ENCODE results near the gene LHB. TPM values are rescaled to one million over a fixed set of nuclear protein-coding genes. Genes with fewer than 3 reads are reported as not detected.

Gene LHB
- total RNA-seq, 1 experiment from 2014 or later, result not detected

DNA sequence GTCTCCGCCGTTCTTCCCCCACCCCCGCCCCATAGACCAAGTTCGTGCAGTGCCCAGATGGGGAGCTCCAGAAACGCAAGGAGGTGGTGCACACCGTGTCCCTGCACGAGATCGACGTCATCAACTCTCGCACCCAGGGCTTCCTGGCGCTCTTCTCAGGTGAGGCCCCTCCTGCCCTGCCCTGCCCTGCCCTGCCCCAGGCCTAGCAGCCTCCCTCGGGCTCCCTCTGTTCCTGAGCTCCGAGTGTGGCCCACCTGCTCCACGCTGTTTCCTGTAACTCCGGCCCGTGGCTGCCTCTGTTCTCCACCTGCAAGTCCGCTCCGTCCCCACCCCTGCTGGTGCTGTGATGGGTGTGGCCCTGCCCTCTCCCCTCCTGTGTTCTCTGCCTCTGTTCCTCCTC lies 6.4 kb downstream of the LHB start:
- Histone ChIP-seq H4K91ac (ENCODE audit: insufficient read length, low read depth, low read length) (no peak overlapping the region), H2BK120ac (ENCODE audit: low read depth, low read length, poor library complexity, severe bottlenecking) (no peak overlapping the region), H4K8ac (replicated peaks; ENCODE audit: insufficient read length, low read depth, low read length) (no peak overlapping the region), H3K79me1 (ENCODE audit: insufficient read depth, low read depth, low read length, poor library complexity, severe bottlenecking) (no peaks in the 10 kb centered on the region), H3K18ac (ENCODE audit: insufficient read length, low read depth, low read length) (no peak overlapping the region), H2BK5ac (ENCODE audit: insufficient read length, low read length) (no peak overlapping the region), H3K79me2 (ENCODE audit: insufficient read depth, low read length) (no peaks in the 10 kb centered on the region), H3K4ac (ENCODE audit: low read depth, low read length) (no peak overlapping the region), H2AK5ac (ENCODE audit: insufficient read length, low read length) (no peak overlapping the region), H3K27ac (ENCODE audit: insufficient read length, low read depth, low read length) (no peak overlapping the region), H3K27me3 (ENCODE audit: insufficient read depth, low read length) (no peaks in the 10 kb centered on the region), H3K23ac (ENCODE audit: insufficient read length, low read depth, low read length) (no peak overlapping the region), H2BK12ac (ENCODE audit: insufficient read length, low read depth, low read length) (no peak overlapping the region), H2BK15ac (ENCODE audit: low read depth, low read length) (no peak overlapping the region), H4K20me1 (ENCODE audit: control insufficient read depth, insufficient read depth, insufficient read length) (no peaks in the 10 kb centered on the region), H4K5ac (ENCODE audit: insufficient read length, low read depth, low read length) (no peak overlapping the region), H3K9me3 (ENCODE audit: control insufficient read depth, low read depth, low read length) (no peaks in the 10 kb centered on the region), H2AFZ (ENCODE audit: low read length) (no peak overlapping the region), H3K56ac (ENCODE audit: insufficient read length, low read depth, low read length) (no peak overlapping the region), H3K4me1 (ENCODE audit: insufficient read depth, low read length) (no peaks in the 10 kb centered on the region), H3K23me2 (ENCODE audit: insufficient read length, low read depth, low read length, poor library complexity, severe bottlenecking) (no peaks in the 10 kb centered on the region), H2BK20ac (ENCODE audit: low read depth, low read length, poor library complexity, severe bottlenecking) (no peak overlapping the region), H3K9ac (ENCODE audit: extremely low read depth, insufficient read length, low read length) (no peak overlapping the region), H3K14ac (ENCODE audit: insufficient read depth, low read length) (no peak overlapping the region), H3T11ph (ENCODE audit: low read length) (no peak overlapping the region), H3K4me2 (ENCODE audit: insufficient read depth, insufficient read length, low read length) (no peak overlapping the region)
- TF ChIP-seq, protein P1, sequence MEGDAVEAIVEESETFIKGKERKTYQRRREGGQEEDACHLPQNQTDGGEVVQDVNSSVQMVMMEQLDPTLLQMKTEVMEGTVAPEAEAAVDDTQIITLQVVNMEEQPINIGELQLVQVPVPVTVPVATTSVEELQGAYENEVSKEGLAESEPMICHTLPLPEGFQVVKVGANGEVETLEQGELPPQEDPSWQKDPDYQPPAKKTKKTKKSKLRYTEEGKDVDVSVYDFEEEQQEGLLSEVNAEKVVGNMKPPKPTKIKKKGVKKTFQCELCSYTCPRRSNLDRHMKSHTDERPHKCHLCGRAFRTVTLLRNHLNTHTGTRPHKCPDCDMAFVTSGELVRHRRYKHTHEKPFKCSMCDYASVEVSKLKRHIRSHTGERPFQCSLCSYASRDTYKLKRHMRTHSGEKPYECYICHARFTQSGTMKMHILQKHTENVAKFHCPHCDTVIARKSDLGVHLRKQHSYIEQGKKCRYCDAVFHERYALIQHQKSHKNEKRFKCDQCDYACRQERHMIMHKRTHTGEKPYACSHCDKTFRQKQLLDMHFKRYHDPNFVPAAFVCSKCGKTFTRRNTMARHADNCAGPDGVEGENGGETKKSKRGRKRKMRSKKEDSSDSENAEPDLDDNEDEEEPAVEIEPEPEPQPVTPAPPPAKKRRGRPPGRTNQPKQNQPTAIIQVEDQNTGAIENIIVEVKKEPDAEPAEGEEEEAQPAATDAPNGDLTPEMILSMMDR (conservative IDR thresholded peaks at IDR 0.05), result no peak
- Mint-ChIP-seq H3K9me3 (no peaks in the 10 kb centered on the region), H3K4me1 (no peaks in the 10 kb centered on the region), H3K27me3 (ENCODE audit: low read depth) (no peaks in the 10 kb centered on the region), H3K27ac (peak overlapping the region in 1 of 3 experiments; percentile 30; a peak in 3 of 7 replicates), H3K4me3 (peak overlapping the region in 1 of 2 experiments; percentile 26; a peak in 1 of 5 replicates), H3K36me3 (ENCODE audit: insufficient read depth in 1 of 3, low read depth in 3 of 3) (peaks cover 26 to 85% (median 82%) of the 10 kb centered on the region in 3 experiments; a peak in 6 of 7 replicates)
- DNase-seq, result no peak
- no CpG with 5 or more reads among the region's 18 CpGs for WGBS (ENCODE audit: extremely low coverage, insufficient read length, low lambda C conversion rate)
